ENCODE results near the gene IL11RA.
"Not testable (repeated sequence)": the region's sequence is repeated elsewhere in the genome, so short reads cannot be mapped to it uniquely, and the experiment has no call there.

IL11RA gene

DNA sequence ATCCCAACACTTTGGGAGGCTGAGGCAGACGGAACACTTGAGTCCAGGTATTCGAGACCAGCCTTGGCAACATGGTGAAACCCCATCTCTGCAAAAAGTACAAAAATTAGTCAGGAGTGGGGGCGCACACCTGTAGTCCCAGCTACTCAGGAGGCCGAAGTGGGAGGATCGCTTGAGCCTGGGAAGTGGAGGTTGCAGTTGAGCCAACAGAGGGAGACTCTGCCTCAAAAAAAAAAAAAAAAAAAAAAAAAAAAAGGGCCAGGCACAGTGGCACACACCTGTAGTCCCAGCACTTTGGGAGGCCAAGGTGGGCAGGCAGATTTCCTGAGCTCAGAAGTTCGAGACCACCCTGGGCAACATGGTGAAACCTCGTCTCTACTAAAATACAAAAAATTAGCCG is 12.7 kb upstream of the IL11RA start:
- H3K9me3 Mint-ChIP-seq; H3K27ac Mint-ChIP-seq; ATAC-seq; DNase-seq (ENCODE audit: low spot score in 2 of 2); H3K4me3 Mint-ChIP-seq: not testable (repeated sequence)
- Mint-ChIP-seq H3K36me3 (peaks cover 17% of the 10 kb centered on the region), H3K4me1 (peaks cover 40% of the 10 kb centered on the region)

DNA sequence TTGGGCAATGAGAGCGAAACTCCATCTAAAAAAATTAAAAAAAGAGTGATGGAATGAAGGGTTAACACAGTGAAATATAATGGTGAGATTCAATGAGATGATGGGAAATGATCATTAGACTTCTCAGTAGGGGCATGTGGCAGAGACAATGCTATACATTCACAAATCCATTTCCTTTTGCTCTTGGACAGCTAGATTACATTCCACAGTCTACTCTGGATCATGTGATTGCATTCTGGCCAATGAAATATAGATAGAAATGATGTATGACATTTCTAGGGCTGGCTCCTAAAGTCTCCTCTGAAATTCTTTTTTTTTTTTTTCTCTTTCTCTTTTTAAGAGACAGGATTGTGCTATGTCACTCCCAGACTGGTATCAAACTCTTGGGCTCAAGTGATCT is 9.3 kb upstream of the IL11RA start:
- DNase-seq (ENCODE audit: low spot score in 2 of 2) (no peak), ATAC-seq (no peak)
- Mint-ChIP-seq H3K9me3 (no peaks in the 10 kb centered on the region), H3K4me3 (no peak overlapping the region), H3K36me3 (peaks cover 6% of the 10 kb centered on the region), H3K4me1 (peaks cover 33% of the 10 kb centered on the region), H3K27ac (no peak overlapping the region)

DNA sequence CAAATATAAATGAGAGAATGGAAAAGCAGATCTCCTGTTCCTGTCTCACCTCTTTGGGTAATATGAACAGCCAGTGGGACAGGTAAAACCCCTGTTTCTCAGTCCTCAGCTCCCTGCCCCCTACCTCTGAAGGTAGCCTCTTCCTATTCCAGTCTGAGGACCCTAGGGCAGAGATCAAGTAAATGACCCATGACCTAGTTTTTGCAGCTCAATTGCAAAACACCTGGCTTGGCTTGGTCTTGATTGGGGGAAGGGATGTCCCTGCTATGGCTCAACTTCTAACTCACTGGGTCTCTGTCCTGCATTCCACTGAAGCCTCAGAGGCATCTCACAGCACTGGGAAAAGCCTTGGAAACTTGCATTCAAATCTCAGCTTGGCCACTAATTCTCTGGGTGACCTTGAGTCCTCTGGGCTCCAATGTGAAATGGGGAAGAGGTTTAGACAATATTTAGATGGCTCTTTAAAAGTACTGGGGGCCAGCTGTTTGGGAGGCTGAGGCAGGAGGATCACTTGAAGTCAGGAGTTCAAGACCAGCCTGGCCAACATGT is 7.1 kb upstream of the IL11RA start:
- Mint-ChIP-seq H3K36me3 (peaks cover 25% of the 10 kb centered on the region), H3K4me3 (no peak overlapping the region), H3K9me3 (no peaks in the 10 kb centered on the region), H3K27ac (no peak overlapping the region), H3K4me1 (peaks cover 40% of the 10 kb centered on the region)
- DNase-seq (ENCODE audit: low spot score in 2 of 2): no peak
- no peak for ATAC-seq

DNA sequence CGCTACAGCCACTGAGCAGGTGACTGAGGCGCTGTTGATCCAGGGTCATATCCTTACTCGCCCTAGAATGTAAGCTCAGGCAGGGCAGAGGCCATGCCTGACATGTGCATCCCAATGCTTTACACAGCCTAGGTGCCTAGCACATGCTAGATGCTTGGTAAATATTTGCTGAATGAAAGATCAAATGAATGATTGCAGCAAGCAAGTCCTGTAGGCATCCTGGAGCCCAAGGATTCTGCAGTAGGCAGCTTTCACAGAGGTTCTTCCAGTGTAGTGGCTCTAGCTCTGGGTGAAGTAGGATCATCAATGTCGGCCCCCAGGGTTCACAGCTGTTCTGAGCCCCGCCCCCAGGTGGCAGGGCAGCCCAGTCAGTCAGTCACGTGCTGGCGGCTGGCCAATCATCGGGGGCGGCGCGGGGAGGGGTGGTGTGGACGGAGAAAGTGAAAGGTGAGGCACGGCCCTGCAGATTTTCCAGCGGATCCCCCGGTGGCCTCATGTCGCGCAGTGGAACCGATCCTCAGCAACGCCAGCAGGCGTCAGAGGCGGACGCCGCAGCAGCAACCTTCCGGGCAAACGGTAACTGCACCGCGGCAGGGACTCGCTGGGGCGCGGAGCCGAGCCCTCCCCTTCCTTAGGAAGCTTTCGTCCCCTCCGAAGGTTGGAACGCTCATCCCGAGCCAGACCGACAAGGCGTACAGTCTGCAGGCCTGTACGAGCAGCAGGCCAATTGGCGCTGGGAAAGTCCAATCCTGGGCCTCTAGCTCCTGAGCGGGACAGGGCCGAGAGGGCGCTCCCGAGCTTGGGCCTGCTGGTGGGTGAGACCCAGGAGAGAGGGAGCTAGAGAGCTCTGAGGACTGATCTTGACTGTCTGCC is 5.5 kb upstream of the IL11RA start, which contains the start of gene GALT:
TSS of gene GALT (plus strand) at position 465 of the 873 bp plus-strand sequence. CDS start at position 495, 30 bp downstream.
- DNase-seq (ENCODE audit: low spot score in 2 of 2): peak; percentile 91 to 99
- peaks cover 34% of the 10 kb centered on the region for H3K36me3 Mint-ChIP-seq
- peak within 1 kb of the TSS; percentile 89 for H3K4me3 Mint-ChIP-seq
- no peaks in the 10 kb centered on the region for H3K9me3 Mint-ChIP-seq
- peaks cover 41% of the 10 kb centered on the region for H3K4me1 Mint-ChIP-seq
- ATAC-seq: peak; percentile 89
- peak within 1 kb of the TSS; percentile 85 for H3K27ac Mint-ChIP-seq

DNA sequence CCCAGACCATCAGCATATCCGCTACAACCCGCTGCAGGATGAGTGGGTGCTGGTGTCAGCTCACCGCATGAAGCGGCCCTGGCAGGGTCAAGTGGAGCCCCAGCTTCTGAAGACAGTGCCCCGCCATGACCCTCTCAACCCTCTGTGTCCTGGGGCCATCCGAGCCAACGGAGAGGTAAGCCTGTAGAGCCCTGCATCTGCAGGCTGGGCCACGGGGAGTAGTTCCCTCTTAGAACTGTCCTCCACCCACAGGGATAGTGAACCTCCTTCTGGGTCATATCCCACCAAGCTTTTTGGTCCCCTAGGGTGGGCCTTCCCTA is 4.9 kb upstream of the IL11RA start:
- Mint-ChIP-seq H3K27ac (peak overlapping the region; percentile 85), H3K9me3 (no peaks in the 10 kb centered on the region), H3K36me3 (peaks cover 35% of the 10 kb centered on the region), H3K4me3 (peak overlapping the region; percentile 89), H3K4me1 (peaks cover 45% of the 10 kb centered on the region)
- no peak for DNase-seq (ENCODE audit: low spot score in 2 of 2)
- no peak for ATAC-seq

DNA sequence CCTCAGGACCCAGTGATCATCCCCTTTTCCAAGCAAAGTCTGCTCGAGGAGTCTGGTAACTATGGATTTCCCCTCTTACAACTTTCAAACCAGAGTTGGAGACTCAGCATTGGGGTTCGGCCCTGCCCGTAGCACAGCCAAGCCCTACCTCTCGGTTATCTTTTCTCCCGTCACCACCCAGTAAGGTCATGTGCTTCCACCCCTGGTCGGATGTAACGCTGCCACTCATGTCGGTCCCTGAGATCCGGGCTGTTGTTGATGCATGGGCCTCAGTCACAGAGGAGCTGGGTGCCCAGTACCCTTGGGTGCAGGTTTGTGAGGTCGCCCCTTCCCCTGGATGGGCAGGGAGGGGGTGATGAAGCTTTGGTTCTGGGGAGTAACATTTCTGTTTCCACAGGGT is 4.3 kb upstream of the IL11RA start:
- peak overlapping the region; percentile 89 for H3K4me3 Mint-ChIP-seq
- H3K9me3 Mint-ChIP-seq: no peaks in the 10 kb centered on the region

DNA sequence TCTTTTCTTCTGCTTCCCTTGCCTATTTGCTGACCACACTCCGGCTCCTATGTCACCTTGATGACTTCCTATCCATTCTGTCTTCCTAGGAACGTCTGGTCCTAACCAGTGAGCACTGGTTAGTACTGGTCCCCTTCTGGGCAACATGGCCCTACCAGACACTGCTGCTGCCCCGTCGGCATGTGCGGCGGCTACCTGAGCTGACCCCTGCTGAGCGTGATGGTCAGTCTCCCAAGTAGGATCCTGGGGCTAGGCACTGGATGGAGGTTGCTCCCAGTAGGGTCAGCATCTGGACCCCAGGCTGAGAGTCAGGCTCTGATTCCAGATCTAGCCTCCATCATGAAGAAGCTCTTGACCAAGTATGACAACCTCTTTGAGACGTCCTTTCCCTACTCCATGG is 3.3 kb upstream of the IL11RA start:
- peaks cover 39% of the 10 kb centered on the region for H3K36me3 Mint-ChIP-seq
- no peak for ATAC-seq
- peaks cover 59% of the 10 kb centered on the region for H3K4me1 Mint-ChIP-seq
- no peaks in the 10 kb centered on the region for H3K9me3 Mint-ChIP-seq
- H3K27ac Mint-ChIP-seq: no peak overlapping the region
- DNase-seq (ENCODE audit: low spot score in 2 of 2): no peak
- H3K4me3 Mint-ChIP-seq: peak overlapping the region; percentile 89

More for the DNA sequence above, 4.3 kb upstream of the IL11RA start:
- Mint-ChIP-seq H3K4me1 (peaks cover 51% of the 10 kb centered on the region), H3K27ac (peak overlapping the region; percentile 85), H3K36me3 (peaks cover 39% of the 10 kb centered on the region)
- DNase-seq (ENCODE audit: low spot score in 2 of 2) (no peak), ATAC-seq (no peak)

DNA sequence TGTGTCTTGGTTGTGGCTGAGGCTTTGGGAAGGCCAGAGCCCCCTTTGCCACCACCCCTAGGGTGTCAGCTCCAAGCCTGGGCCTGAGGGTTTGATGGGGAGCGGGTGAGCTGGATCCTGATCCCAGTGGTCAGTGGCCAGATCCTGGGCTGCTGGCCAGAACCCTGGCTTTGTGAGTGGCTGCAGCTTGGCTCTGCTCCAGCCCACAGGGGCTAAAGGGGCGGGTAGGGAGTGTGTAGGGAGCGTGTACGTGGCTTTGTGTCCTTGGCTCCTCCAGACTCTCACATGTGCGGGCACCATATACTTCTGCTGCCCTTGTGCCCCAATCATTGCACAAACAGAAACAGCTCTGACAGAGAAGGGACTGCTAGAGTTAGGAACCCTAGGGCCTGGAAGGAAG is 1.2 kb upstream of the IL11RA start:
- no peak for DNase-seq (ENCODE audit: low spot score in 2 of 2)
- no peak overlapping the region for H3K27ac Mint-ChIP-seq
- H3K9me3 Mint-ChIP-seq: no peaks in the 10 kb centered on the region
- H3K4me1 Mint-ChIP-seq: peaks cover 67% of the 10 kb centered on the region
- no peak overlapping the region for H3K4me3 Mint-ChIP-seq
- no peak for ATAC-seq
- H3K36me3 Mint-ChIP-seq: peaks cover 39% of the 10 kb centered on the region

DNA sequence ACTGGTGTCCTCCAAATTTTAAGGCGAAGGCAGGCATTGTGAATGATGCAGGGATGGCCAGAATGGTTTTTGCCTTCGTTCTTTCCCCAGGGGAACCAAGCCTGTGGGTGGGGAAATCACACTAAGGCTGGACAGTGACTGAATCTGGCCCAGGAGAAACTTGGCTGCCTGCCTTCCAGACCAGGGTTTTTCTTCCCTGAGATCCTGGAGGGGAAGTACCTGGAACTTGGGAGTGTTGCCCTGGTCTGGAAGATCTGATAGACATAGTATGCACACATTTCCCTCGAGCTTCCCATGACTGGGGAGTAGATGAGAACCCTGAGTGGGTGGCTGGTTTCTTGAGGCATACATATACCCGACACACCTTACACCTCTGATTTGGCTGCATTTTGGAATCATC is 664 bp upstream of the IL11RA start:
- Mint-ChIP-seq H3K9me3 (no peaks in the 10 kb centered on the region), H3K27ac (peak overlapping the region; percentile 24), H3K4me1 (peaks cover 62% of the 10 kb centered on the region), H3K36me3 (peaks cover 39% of the 10 kb centered on the region), H3K4me3 (no peak overlapping the region)
- DNase-seq (ENCODE audit: low spot score in 2 of 2): no peak
- ATAC-seq: no peak

DNA sequence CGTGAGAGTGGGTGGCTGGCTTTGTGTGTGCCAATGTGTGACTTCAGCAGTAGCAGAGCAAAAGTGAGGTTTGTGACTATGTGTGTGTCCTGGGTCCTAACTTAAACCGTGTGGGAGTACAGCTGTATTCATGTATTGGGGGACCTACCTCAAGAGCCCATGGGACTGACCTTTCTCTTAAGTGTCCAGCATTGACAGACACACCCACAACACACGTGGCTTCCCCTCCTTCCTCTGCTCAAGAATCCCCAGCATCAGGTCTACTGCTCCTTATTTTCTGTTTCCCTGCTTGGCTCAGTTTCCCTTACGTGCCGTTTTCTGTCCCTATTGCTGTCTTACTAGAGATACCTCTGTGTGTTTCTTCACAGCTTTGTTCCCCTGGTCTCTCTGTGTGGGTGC is 616 bp downstream of the IL11RA start:
- H3K4me3 Mint-ChIP-seq: peak overlapping the region; percentile 18
- peaks cover 53% of the 10 kb centered on the region for H3K4me1 Mint-ChIP-seq

DNA sequence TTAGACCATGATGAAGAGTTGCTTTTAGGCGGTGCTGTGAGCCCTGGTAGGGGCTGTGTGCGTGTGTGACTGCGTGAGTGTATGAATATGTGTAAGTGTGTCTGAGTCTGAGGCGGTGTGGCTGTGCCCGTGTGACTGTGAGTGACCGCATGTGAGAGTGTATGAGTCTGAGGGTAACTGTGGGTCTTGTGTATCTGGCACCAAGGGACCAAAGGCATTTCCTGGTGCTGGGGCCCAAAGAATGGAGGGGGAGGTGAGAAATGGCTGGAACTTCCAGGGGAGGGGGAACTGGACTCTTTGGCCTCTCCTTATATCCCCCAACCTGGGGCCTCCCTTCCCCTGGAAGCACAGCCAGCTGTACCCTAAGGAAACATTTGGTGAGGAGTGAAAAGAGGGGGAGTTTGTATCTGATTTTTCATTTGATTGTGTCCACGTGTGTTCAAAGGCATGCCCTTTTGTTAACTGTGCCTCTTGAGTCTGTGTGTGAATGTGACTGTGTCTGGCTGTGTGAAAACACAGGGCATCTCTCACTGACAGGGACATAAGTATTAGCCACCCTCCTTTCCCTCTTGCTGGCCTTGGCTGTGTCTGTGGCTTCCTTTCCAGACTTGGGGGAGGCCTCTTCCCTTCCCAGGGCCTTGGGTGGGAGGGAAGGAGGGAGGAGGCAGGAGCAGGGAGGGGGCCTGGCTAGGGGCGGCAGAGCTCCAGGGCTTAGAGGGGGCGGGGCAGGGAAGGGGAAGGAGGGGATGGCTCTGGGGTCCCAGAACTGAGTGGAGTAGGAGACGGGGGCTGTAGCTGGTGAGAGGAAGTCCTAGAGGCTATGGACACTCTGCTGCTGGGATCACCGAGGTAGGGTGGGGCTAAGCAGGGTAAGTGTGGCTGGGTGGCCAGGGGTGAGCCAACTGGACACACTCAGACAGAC is 1.4 kb downstream of the IL11RA start:
- Mint-ChIP-seq H3K36me3 (peaks cover 28% of the 10 kb centered on the region), H3K9me3 (no peaks in the 10 kb centered on the region), H3K27ac (peak overlapping the region; percentile 38), H3K4me3 (no peak overlapping the region), H3K4me1 (peaks cover 45% of the 10 kb centered on the region)
- no peak for DNase-seq (ENCODE audit: low spot score in 2 of 2)
- no peak for ATAC-seq

More for the DNA sequence above, 616 bp downstream of the IL11RA start:
- no peak for ATAC-seq
- no peak for DNase-seq (ENCODE audit: low spot score in 2 of 2)
- peaks cover 34% of the 10 kb centered on the region for H3K36me3 Mint-ChIP-seq
- peak overlapping the region; percentile 38 for H3K27ac Mint-ChIP-seq
- no peaks in the 10 kb centered on the region for H3K9me3 Mint-ChIP-seq

DNA sequence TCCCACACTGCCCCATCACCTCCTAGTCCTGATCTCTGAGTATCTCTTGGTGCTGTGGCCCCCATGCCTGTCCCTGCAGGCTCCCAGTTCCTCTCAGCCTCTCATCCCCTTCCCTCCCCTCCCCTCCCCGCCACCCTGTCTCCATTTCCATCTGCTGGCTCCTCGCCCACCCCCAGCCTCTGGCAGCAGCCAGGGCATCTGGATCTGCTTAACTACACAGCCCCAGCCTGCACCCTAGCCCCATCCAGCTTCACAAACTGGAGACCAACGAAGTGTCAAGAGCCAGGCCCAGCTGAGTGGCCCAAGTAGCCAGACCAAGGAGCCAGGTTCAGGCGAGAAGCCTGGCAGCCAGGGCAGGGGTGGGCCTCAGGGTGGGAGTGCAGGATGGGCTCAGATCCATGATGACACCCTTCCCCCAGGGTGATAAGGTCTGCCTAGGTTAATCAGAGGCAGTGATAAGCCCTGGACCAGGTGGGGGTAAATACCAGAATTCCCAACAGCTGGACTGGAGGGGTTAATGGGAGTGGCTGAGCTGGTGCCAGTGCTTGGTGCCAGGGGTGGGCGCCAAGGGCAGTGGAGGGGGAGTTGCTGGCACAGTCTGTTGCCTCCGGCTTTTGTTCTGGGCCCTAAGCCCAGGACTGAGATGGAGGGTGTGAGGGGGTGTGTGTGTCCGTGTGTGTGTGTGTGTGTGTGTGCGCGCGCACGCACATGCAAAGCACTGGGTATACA is 2.5 kb downstream of the IL11RA start:
- no peak for DNase-seq (ENCODE audit: low spot score in 2 of 2)
- H3K27ac Mint-ChIP-seq: no peak overlapping the region
- H3K4me1 Mint-ChIP-seq: peaks cover 34% of the 10 kb centered on the region
- H3K4me3 Mint-ChIP-seq: no peak overlapping the region
- peaks cover 18% of the 10 kb centered on the region for H3K36me3 Mint-ChIP-seq
- no peaks in the 10 kb centered on the region for H3K9me3 Mint-ChIP-seq
- ATAC-seq: no peak

DNA sequence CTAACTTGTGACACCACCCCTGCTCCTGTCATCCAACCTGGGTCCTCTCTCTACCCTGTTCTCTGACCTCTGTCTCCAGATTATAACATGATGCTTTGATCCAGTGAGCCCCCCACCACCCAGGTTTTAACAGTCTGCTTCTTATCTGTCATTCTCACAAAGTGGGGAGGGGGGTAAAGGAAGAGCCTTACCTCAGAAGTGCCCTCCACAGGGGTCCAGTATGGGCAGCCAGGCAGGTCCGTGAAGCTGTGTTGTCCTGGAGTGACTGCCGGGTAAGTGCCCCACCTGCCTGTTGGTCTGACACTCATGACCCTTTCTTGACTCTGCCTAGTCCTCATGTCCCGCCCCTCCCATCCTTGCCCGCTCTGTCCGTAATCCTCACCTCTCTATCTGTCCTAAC is 3.4 kb downstream of the IL11RA start:
- no peaks in the 10 kb centered on the region for H3K9me3 Mint-ChIP-seq
- H3K4me3 Mint-ChIP-seq: no peak overlapping the region
- peaks cover 33% of the 10 kb centered on the region for H3K4me1 Mint-ChIP-seq
- H3K36me3 Mint-ChIP-seq: peaks cover 9% of the 10 kb centered on the region
- ATAC-seq (no peak), DNase-seq (ENCODE audit: low spot score in 2 of 2) (no peak)
- no peak overlapping the region for H3K27ac Mint-ChIP-seq

DNA sequence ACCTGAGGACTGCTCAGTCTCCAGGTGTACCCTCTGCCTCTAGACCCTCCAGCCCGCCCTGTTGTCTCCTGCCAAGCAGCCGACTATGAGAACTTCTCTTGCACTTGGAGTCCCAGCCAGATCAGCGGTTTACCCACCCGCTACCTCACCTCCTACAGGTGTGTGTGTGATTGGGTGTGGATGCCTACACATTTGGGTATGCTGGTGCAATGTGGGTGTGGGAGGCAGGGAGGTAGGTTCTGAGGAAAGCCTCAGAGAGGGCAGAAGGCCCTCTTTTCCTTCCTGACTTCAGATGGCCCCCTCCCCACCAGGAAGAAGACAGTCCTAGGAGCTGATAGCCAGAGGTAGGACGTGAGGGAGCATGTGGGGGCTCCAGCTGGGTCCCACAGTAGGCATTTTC is 5.0 kb downstream of the IL11RA start:
- peaks cover 5% of the 10 kb centered on the region for H3K36me3 Mint-ChIP-seq
- peaks cover 22% of the 10 kb centered on the region for H3K4me1 Mint-ChIP-seq
- ATAC-seq (no peak), DNase-seq (ENCODE audit: low spot score in 2 of 2) (no peak)
- no peak overlapping the region for H3K27ac Mint-ChIP-seq
- no peaks in the 10 kb centered on the region for H3K9me3 Mint-ChIP-seq
- no peak overlapping the region for H3K4me3 Mint-ChIP-seq

DNA sequence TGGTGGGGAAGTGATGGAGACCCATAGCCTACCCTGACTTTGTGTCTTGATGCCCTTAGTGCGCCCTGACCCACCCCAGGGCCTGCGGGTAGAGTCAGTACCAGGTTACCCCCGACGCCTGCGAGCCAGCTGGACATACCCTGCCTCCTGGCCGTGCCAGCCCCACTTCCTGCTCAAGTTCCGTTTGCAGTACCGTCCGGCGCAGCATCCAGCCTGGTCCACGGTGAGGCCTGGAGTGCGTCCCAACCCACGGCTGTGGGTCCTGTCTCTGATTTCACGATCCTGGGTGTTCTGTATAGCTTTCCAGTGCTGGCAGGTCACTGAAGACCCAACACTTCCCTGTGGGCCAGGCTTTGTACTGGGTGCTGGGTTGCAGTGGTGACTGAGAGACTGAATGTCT is 6.5 kb downstream of the IL11RA start:
- DNase-seq (ENCODE audit: low spot score in 2 of 2): no peak
- Mint-ChIP-seq H3K4me3 (no peak overlapping the region), H3K36me3 (no peaks in the 10 kb centered on the region), H3K27ac (peak overlapping the region; percentile 40), H3K9me3 (no peaks in the 10 kb centered on the region), H3K4me1 (peaks cover 18% of the 10 kb centered on the region)
- ATAC-seq: no peak

All from stimulated activated effector memory CD8-positive, alpha-beta T cell treated with anti-CD3 and anti-CD28 coated beads, Interleukin-12 subunit alpha, Interleukin-12 subunit beta, amount 100 ng/mL, for 72 hours (primary cell).